Measurements from ENCODE around the gene DAPP1. TPM values are rescaled to one million over a fixed set of nuclear protein-coding genes. Genes with fewer than 3 reads are reported as not detected.

The DAPP1 gene
- total RNA-seq, 8 experiments from 2014 or later, result 0.11 to 4.9 (median 0.25) TPM; not detected in 1

DNA sequence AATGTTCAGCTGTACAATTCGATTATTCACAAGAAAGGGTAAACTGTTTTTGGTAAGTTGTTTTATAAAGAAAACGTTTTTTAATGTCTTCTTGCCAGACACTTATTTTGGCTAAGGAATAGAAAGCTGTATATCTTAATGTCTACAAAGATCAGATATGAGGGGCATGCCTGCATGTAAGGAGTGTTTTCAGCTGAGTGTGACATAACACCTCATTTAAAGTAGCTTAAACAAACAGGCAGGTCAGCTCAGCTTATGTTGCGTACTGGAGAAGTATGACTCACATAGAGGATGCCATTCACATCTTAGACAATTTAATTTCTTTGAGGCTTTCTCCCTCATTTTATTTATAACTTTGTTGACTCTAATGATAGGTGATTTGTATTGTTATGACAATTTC lies 47.2 kb downstream of the DAPP1 start:
- Histone ChIP-seq H3K4me3 (no peak overlapping the region), H3K27ac (no peak overlapping the region), H3K4me1 (replicated peaks in 1 of 2) (no peaks in the 10 kb centered on the region)
- 0 to 67% (median 20%) methylated on average over 1 to 3 of the region's 3 CpGs; no CpG with 5 or more reads in 1 of the 10 experiments for WGBS, 10 experiments
- ATAC-seq (replicated peaks in 6 of 8), result peak in 2 of 8 experiments; percentile 30 to 71
- in situ Hi-C loops (cut with MboI; ENCODE audit: low pct_unique_long_range_greater_than_20kb in 2 of 9, low sequenced_read_pairs in 9 of 9, unreplicated experiment in 9 of 9), result no loop called here

GRCh38 chr4:99868126-99868596 lies 51.5 kb downstream of the DAPP1 start:
- peak in 7 of 8 experiments; percentile 62 to 95 (median 76) for ATAC-seq (replicated peaks in 6 of 8)

GRCh38 chr4:99872570-99872969 lies 55.9 kb downstream of the DAPP1 start:
- Histone ChIP-seq H3K4me3 (no peak overlapping the region), H3K27ac (no peak overlapping the region), H3K4me1 (replicated peaks in 1 of 2) (no peaks in the 10 kb centered on the region)
- in situ Hi-C loops (cut with MboI; ENCODE audit: low pct_unique_long_range_greater_than_20kb in 2 of 9, low sequenced_read_pairs in 9 of 9, unreplicated experiment in 9 of 9), result no loop called here
- ATAC-seq (replicated peaks in 6 of 8), result no peak

More at GRCh38 chr4:99868126-99868596, 51.5 kb downstream of the DAPP1 start:
- in situ Hi-C loops (cut with MboI; ENCODE audit: low pct_unique_long_range_greater_than_20kb in 2 of 9, low sequenced_read_pairs in 9 of 9, unreplicated experiment in 9 of 9), result no loop called here
- H3K4me1 ChIP-seq (replicated peaks in 1 of 2), result no peaks in the 10 kb centered on the region
- no peak overlapping the region for H3K27ac ChIP-seq
- WGBS, 10 experiments, result 0 to 72% (median 30%) methylated on average over 2 to 8 of the region's 8 CpGs; no CpG with 5 or more reads in 2 of the 10 experiments
- no peak overlapping the region for H3K4me3 ChIP-seq

DNA sequence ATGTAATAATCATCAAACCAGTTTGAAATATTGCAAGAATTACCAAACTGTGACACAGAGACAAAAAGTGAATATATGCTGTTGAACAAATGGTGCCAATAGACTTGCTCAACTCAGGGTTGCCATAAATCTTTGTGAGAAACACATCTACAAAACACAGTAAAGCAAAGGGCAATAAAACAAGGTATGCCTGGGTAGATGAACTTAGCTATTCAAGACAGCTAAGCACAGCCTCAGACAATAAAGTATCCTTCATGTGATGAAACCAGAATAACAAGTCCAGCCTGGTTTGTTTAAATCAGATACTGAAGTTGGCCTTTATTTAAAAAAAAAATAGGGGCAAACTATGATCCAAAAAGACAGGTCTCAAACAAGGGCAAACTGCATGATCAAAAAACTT lies 58.4 kb downstream of the DAPP1 start:
- no peak for ATAC-seq (replicated peaks in 6 of 8)
- no peak overlapping the region for H3K27ac ChIP-seq
- in situ Hi-C loops (cut with MboI; ENCODE audit: low pct_unique_long_range_greater_than_20kb in 2 of 9, low sequenced_read_pairs in 9 of 9, unreplicated experiment in 9 of 9), result no loop called here

GRCh38 chr4:99876946-99877345 lies 60.3 kb downstream of the DAPP1 start:
- H3K4me1 ChIP-seq (replicated peaks in 1 of 2), result no peaks in the 10 kb centered on the region
- in situ Hi-C loops (cut with MboI; ENCODE audit: low pct_unique_long_range_greater_than_20kb in 2 of 9, low sequenced_read_pairs in 9 of 9, unreplicated experiment in 9 of 9), result no loop called here
- whole genome bisulfite sequencing, 10 experiments, result 77 to 100% (median 94%) methylated on average over 1 to 3 of the region's 3 CpGs; no CpG with 5 or more reads in 2 of the 10 experiments
- no peak overlapping the region for H3K27ac ChIP-seq
- no peak overlapping the region for H3K4me3 ChIP-seq
- ATAC-seq (replicated peaks in 6 of 8), result no peak

More for the DNA sequence above, 58.4 kb downstream of the DAPP1 start:
- Histone ChIP-seq H3K4me1 (replicated peaks in 1 of 2) (no peaks in the 10 kb centered on the region), H3K4me3 (no peak overlapping the region)

DNA sequence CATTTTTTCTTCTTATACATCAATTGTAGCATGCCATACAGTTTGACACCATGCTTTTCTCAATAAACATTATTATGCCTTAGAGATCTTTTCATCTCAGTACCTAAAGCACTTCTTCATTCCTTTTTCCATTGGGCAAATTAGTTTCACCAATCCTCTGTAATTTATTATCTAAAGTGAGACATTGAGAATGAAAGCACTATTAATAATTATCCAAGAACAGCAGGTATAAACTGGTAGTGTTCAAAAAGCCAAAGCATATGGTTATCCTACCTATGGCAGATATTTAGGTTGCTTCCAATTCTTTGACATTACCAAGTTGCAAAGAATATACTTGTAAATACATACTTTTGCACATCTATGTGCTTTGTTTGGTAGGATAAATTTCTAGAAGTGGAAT lies 62.0 kb downstream of the DAPP1 start:
- no peak for ATAC-seq (replicated peaks in 6 of 8)
- Histone ChIP-seq H3K27ac (no peak overlapping the region), H3K4me3 (no peak overlapping the region), H3K4me1 (replicated peaks in 1 of 2) (no peaks in the 10 kb centered on the region)
- in situ Hi-C loops (cut with MboI; ENCODE audit: low pct_unique_long_range_greater_than_20kb in 2 of 9, low sequenced_read_pairs in 9 of 9, unreplicated experiment in 9 of 9), result no loop called here

DNA sequence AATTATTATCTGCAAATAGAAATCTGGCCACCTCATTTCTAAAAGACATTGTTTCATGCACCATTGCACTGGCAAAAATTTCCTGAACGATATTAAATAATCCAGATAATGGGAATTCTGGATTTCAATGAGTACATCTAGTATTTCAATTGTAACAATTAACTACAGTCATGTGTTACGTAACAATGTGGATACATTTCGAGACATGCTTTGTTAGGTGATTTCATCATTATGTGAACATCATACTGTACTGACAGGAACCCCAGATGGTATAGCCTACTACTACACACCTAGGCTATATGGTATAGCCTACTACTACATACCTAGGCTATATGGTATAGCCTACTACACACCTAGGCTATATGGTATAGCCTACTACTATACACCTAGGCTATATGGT lies 62.8 kb downstream of the DAPP1 start:
- in situ Hi-C loops (cut with MboI; ENCODE audit: low pct_unique_long_range_greater_than_20kb in 2 of 9, low sequenced_read_pairs in 9 of 9, unreplicated experiment in 9 of 9), result no loop called here
- no peak for ATAC-seq (replicated peaks in 6 of 8)
- 92 to 100% (median 98%) methylated on average over 1 to 3 of the region's 3 CpGs; no CpG with 5 or more reads in 2 of the 10 experiments for WGBS, 10 experiments
- Histone ChIP-seq H3K4me1 (replicated peaks in 1 of 2) (no peaks in the 10 kb centered on the region), H3K27ac (no peak overlapping the region), H3K4me3 (no peak overlapping the region)

DNA sequence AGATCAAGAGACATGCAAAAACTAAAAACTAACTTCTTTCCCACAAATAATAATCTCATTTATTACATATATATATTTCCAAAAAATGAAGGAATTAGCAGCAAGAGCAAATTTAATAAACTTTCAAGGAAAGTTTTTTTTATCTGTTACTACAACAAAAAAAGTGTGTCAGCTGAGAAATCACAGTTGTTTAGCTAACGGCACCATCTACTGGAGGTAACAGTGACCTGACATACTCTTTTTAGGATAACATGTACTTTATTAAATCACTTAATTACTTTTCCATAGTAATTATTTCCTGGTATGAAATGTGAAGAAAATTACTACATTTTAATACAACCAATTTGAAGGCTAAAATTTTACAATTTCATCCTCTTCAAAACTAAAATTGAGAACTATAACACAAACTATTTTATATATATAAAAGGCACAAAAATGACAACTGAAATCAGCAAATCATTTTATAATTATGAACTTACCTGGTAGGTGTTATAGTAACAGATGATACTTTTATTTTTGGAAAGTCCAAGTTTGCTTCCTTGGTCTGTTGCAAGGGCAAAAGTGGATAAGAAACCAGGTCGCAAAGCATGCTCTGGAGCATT lies 68.5 kb downstream of the DAPP1 start:
- WGBS, 10 experiments, result 52 to 100% (median 100%) methylated on average over 1 to 2 of the region's 2 CpGs; no CpG with 5 or more reads in 1 of the 10 experiments
- Histone ChIP-seq H3K4me1 (replicated peaks in 1 of 2) (no peaks in the 10 kb centered on the region), H3K4me3 (no peak overlapping the region), H3K27ac (no peak overlapping the region)
- ATAC-seq (replicated peaks in 6 of 8), result no peak
- in situ Hi-C loops (cut with MboI; ENCODE audit: low pct_unique_long_range_greater_than_20kb in 2 of 9, low sequenced_read_pairs in 9 of 9, unreplicated experiment in 9 of 9), result no loop called here

DNA sequence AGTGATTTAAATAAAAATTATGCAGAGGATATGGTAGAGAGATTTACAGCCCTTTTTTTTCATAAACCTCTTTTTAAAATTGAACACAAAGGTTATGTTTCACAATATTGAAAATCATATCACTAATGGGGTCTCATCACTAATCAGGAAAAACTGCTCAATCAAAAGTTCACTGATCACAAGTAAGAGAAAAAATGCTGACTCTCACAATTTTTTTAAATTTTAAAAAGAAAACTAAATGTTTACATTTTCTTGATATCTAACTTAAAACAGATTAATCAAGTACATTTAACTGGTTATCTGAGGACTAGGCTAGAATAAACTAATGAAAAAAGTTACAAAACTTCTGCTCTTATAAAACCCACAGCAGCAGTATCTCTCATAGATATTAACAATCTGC lies 69.1 kb downstream of the DAPP1 start:
- Histone ChIP-seq H3K4me3 (no peak overlapping the region), H3K27ac (no peak overlapping the region), H3K4me1 (replicated peaks in 1 of 2) (peaks cover 0 to under 1% of the 10 kb centered on the region in 2 donors)
- in situ Hi-C loops (cut with MboI; ENCODE audit: low pct_unique_long_range_greater_than_20kb in 2 of 9, low sequenced_read_pairs in 9 of 9, unreplicated experiment in 9 of 9), result no loop called here
- ATAC-seq (replicated peaks in 6 of 8), result no peak

GRCh38 chr4:99886146-99886545 lies 69.5 kb downstream of the DAPP1 start:
- no peak overlapping the region for H3K4me3 ChIP-seq
- in situ Hi-C loops (cut with MboI; ENCODE audit: low pct_unique_long_range_greater_than_20kb in 2 of 9, low sequenced_read_pairs in 9 of 9, unreplicated experiment in 9 of 9), result no loop called here
- no peak overlapping the region for H3K27ac ChIP-seq
- peaks cover 0 to 4% of the 10 kb centered on the region in 2 donors for H3K4me1 ChIP-seq (replicated peaks in 1 of 2)
- WGBS, 10 experiments, result 53 to 100% (median 95%) methylated on average over 2 to 4 of the region's 4 CpGs
- ATAC-seq (replicated peaks in 6 of 8), result no peak

DNA sequence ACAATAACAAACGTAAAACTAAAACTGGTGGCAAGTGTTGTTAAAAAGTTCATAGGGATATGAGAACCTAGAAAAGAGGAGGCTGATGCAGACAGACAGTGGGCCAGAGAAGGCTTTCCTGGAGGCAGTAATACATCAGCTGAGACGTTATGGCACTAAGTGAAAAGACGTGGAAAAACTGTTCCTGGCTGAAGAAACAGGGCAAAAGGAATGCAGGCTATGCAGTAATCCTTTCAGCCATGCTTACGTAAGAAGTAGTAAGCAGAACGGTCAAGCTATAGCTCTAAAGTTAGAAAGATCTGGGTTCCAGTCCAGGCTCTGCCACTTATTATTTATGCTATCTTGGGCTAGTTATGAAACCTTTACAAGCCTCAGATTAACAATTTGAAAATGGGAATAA lies 71.2 kb downstream of the DAPP1 start:
- in situ Hi-C loops (cut with MboI; ENCODE audit: low pct_unique_long_range_greater_than_20kb in 2 of 9, low sequenced_read_pairs in 9 of 9, unreplicated experiment in 9 of 9), result no loop called here
- H3K4me1 ChIP-seq (replicated peaks in 1 of 2), result peaks cover 2 to 12% of the 10 kb centered on the region in 2 donors
- ATAC-seq (replicated peaks in 6 of 8), result peak in 1 of 8 experiments; percentile 21

GRCh38 chr4:99891351-99891750 lies 74.7 kb downstream of the DAPP1 start:
- WGBS, 10 experiments, result 58 to 100% (median 74%) methylated on average over 1 to 2 of the region's 2 CpGs
- in situ Hi-C loops (cut with MboI; ENCODE audit: low pct_unique_long_range_greater_than_20kb in 2 of 9, low sequenced_read_pairs in 9 of 9, unreplicated experiment in 9 of 9), result no loop called here
- H3K4me1 ChIP-seq (replicated peaks in 1 of 2), result peaks cover 7 to 18% of the 10 kb centered on the region in 2 donors
- H3K4me3 ChIP-seq, result no peak overlapping the region
- peak in 1 of 8 experiments; percentile 6 for ATAC-seq (replicated peaks in 6 of 8)
- H3K27ac ChIP-seq, result no peak overlapping the region

More for the DNA sequence above, 71.2 kb downstream of the DAPP1 start:
- H3K4me3 ChIP-seq, result no peak overlapping the region
- H3K27ac ChIP-seq, result no peak overlapping the region
- 0 to 100% (median 78%) methylated on average over 1 to 5 of the region's 5 CpGs for WGBS, 10 experiments

- no peak for ATAC-seq (replicated peaks in 6 of 8)
- Histone ChIP-seq H3K27ac (no peak overlapping the region), H3K4me1 (replicated peaks in 1 of 2) (peaks cover 7 to 18% of the 10 kb centered on the region in 2 donors), H3K4me3 (peak overlapping the region; percentile 75 to 94 (median 84))
- WGBS, 10 experiments, result 80 to 100% (median 95%) methylated on average over 1 to 8 of the region's 8 CpGs; no CpG with 5 or more reads in 2 of the 10 experiments
- in situ Hi-C loops (cut with MboI; ENCODE audit: low pct_unique_long_range_greater_than_20kb in 2 of 9, low sequenced_read_pairs in 9 of 9, unreplicated experiment in 9 of 9), result no loop called here
Observed at GRCh38 chr4:99893029-99893428, 76.4 kb downstream of the DAPP1 start.

DNA sequence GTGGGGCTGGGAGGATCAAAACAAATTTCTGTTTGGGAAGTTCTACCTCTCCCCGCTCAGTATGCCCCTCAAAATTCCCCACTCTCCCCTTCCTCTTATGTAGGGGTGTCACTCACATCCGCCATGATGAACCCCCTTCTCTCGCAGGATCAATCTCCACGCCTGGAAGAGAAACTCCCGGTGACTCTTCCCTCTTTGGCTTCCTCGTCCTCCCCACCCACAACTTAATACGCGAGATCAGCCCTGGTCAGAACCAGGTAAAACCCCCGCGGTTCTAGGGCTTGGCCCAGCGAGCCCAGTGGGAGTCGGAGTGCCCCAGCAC lies 77.2 kb downstream of the DAPP1 start:
- Histone ChIP-seq H3K4me3 (peak overlapping the region; percentile 75 to 94 (median 84)), H3K27ac (peak overlapping the region; percentile 65 to 91), H3K4me1 (replicated peaks in 1 of 2) (peaks cover 7 to 18% of the 10 kb centered on the region in 2 donors)
- peak in 2 of 8 experiments; percentile 42 to 46 for ATAC-seq (replicated peaks in 6 of 8)
- in situ Hi-C loops (cut with MboI; ENCODE audit: low pct_unique_long_range_greater_than_20kb in 2 of 9, low sequenced_read_pairs in 9 of 9, unreplicated experiment in 9 of 9), result no loop called here
- WGBS, 10 experiments, result 0% methylated on average over 1 to 2 of the region's 12 CpGs; no CpG with 5 or more reads in 7 of the 10 experiments
